A673 (cell line): ENCODE data around the gene MPRIP.

Experiments used
- EZH2 ChIP-seq: fragments of 200-600 bp; sonication (generic); IDR thresholded peaks from 2 replicates; pipeline ENCODE4 v1.6.1; 2017; ENCODE audit warnings: borderline replicate concordance, low read depth, mild to moderate bottlenecking, mixed read lengths, antibody characterized with exemption, low read length; ENCODE audit not compliant: poor library complexity, severe bottlenecking
- TF ChIP-seq, protein P1 (sequence below): fragments of 300-800, 200-600 bp; sonication (generic); conservative IDR thresholded peaks from 2 replicates; pipeline ENCODE4 v1.5.1; 2017; ENCODE audit warnings: low read depth, mild to moderate bottlenecking, antibody characterized with exemption, low read length, moderate library complexity, mixed read lengths

DNA sequence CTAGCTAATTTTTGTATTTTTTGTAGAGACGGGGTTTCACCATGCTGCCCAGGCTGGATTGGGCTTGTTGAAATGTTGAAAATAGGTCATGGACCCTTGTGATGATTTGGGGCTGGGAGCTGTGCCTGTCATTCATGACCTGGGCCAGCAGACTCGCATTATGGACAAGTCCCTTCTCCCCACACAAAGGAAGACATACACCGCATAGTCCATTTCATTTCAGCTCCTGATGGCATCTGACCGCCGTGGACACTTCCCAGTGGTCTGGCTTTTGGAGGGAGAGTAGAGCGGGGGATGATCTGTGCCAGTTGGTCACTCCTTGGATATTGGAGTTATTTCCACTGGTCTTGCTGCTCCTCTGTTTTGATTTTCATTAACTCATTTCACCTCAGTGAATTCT is 34.8 kb downstream of the MPRIP start:
- TF ChIP-seq, protein P1, sequence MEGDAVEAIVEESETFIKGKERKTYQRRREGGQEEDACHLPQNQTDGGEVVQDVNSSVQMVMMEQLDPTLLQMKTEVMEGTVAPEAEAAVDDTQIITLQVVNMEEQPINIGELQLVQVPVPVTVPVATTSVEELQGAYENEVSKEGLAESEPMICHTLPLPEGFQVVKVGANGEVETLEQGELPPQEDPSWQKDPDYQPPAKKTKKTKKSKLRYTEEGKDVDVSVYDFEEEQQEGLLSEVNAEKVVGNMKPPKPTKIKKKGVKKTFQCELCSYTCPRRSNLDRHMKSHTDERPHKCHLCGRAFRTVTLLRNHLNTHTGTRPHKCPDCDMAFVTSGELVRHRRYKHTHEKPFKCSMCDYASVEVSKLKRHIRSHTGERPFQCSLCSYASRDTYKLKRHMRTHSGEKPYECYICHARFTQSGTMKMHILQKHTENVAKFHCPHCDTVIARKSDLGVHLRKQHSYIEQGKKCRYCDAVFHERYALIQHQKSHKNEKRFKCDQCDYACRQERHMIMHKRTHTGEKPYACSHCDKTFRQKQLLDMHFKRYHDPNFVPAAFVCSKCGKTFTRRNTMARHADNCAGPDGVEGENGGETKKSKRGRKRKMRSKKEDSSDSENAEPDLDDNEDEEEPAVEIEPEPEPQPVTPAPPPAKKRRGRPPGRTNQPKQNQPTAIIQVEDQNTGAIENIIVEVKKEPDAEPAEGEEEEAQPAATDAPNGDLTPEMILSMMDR = no peak
- TF ChIP-seq EZH2 = no peak
